ENCODE measurements around the gene C1QTNF2.
A peak's percentile ranks its signal among the peaks of the same experiment; 100 is the strongest.
"Not testable (repeated sequence)": the region's sequence is repeated elsewhere in the genome, so short reads cannot be mapped to it uniquely, and the experiment has no call there.

Gene C1QTNF2

DNA sequence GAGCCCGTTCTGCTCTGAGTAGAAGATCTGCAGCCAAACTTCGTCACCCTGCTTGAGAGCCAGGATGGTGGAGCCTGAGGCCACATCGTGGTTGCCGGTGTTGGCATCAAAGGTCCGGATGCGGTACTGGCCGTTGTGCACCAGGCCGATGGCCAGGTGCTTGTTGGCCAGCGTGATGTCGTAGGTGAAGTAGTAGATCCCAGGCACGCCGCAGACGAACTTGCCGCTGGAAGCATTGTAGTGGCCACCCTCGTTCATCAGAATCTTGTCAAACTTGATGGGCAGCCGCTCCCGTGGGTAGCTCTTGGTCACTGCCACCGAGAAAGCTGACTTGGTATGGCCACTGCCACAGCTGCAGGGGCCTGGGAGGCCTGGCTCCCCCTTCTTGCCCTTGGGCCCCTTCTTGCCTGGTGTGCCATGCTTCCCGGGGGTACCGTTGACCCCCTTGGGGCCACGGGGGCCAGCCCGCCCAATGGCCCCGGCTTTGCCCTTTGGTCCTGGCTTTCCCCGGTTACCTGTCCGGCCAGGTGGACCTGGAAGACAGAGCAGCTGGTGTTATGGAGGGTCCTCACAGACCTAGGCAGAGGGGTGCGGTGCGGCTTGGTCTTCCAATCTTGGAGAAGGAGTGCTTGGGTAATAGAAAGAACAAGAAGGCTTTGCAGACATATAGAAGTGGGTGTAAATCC lies 21.0 kb downstream of the C1QTNF2 start:
- no peak overlapping the region for H3K4me3 ChIP-seq (replicated peaks; ENCODE audit: low read depth, low read length)
- TF ChIP-seq, protein P1, sequence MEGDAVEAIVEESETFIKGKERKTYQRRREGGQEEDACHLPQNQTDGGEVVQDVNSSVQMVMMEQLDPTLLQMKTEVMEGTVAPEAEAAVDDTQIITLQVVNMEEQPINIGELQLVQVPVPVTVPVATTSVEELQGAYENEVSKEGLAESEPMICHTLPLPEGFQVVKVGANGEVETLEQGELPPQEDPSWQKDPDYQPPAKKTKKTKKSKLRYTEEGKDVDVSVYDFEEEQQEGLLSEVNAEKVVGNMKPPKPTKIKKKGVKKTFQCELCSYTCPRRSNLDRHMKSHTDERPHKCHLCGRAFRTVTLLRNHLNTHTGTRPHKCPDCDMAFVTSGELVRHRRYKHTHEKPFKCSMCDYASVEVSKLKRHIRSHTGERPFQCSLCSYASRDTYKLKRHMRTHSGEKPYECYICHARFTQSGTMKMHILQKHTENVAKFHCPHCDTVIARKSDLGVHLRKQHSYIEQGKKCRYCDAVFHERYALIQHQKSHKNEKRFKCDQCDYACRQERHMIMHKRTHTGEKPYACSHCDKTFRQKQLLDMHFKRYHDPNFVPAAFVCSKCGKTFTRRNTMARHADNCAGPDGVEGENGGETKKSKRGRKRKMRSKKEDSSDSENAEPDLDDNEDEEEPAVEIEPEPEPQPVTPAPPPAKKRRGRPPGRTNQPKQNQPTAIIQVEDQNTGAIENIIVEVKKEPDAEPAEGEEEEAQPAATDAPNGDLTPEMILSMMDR (IDR thresholded peaks at IDR 0.05; ENCODE audit: low read length, missing control alignments), result no peak
- DNase-seq (ENCODE audit: low read depth), result no peak

DNA sequence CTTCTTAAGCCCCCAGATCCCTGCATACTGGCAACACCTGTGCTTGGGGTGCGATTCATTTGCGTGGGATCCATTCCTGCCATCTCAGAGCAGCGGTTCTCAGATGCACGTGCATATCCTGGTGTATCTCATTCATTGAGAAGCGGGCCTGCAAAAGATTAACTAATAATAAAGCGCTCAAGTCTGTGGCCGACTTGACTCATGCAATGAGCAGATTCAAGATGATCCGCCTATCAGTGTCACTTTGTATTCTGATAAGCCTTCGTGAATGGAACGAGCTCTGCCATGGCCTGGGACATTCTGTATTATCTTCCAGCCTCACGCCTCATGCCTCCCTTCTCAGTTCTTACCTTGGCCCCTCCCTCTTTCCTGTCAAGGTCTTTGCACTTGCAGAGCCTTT lies 22.3 kb downstream of the C1QTNF2 start:
- no peak overlapping the region for H3K4me3 ChIP-seq (replicated peaks; ENCODE audit: low read depth, low read length)
- DNase-seq (ENCODE audit: low read depth), result no peak
- TF ChIP-seq, protein P1 (IDR thresholded peaks at IDR 0.05; ENCODE audit: low read length, missing control alignments), result no peak

DNA sequence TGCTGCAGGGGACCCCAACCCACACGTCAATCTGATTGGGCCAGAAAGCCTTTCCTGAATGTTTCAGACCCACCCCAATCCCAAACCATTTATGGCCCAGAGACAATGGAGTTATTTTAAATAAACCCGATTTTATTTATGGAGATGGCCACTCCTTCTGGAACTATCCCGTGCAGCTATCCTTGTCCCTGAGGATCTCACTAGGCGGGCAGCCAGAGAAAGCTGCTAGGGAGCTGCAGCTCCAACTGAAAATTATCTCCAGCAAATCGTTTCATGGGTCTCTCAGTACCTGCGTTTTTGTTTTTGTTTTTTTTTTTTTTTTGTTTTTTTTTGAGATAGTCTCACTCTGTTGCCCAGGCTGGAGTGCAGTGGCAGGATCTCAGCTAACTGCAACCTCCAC lies 23.0 kb downstream of the C1QTNF2 start:
- no peak overlapping the region for H3K4me3 ChIP-seq (replicated peaks; ENCODE audit: low read depth, low read length)
- no peak for DNase-seq (ENCODE audit: low read depth)
- TF ChIP-seq, protein P1 (IDR thresholded peaks at IDR 0.05; ENCODE audit: low read length, missing control alignments), result no peak

DNA sequence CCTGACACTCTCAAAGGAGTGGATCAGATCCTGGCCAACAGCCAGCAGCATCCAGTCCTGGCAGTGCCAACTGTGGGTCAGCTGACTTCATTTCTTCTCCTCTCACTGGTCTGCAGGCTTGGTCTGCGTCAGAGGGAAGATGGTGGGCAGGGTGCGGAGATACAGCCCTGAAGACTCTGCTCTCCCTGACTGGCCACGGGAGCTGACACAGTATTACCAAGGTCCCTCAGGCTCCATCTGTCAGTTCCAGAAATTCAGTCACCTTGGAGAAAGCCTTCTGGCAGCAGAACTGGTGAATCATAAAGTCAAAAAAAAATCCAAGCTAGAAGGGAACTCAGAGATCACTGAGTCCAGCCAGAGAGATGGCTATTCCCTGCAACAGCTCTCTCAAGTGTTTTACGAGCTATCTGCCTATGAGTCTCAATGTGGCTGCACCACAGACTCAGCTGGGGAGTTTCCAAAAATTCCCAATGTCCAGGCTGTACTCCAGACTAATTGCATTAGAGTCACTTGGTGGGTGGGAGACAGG lies 27.9 kb downstream of the C1QTNF2 start:
- TF ChIP-seq, protein P1 (IDR thresholded peaks at IDR 0.05; ENCODE audit: low read length, missing control alignments), result no peak
- H3K4me3 ChIP-seq (replicated peaks; ENCODE audit: low read depth, low read length), result no peak overlapping the region
- peak; percentile 14 for DNase-seq (ENCODE audit: low read depth)

DNA sequence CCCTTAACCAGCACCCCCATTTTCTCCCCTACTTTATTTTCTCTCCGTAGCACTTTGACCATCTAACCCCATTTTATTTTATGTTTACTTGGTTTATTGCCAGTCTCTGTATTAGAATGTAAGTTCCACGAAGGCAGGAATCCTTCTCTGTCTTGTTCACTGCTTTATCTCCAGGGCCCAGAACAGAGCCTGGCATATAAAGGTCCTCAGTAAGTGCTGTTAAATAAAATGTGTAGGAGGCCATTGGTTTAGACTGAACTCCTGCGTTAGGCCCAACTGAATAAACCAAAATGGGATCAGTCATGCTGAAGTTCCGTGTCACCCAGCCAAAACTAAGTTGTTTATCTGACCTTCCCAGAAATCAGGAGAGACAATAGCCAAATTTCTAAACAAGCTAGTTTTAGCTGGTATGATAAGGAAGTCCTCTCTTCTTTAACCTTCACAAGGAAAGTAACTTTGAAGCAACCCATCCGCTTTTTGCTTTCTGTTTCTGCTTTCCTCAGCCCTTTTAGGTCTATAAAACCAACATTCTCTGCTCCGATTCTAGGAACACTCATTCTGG lies 29.0 kb downstream of the C1QTNF2 start:
- TF ChIP-seq, protein P1 (IDR thresholded peaks at IDR 0.05; ENCODE audit: low read length, missing control alignments), result no peak
- no peak overlapping the region for H3K4me3 ChIP-seq (replicated peaks; ENCODE audit: low read depth, low read length)
- no peak for DNase-seq (ENCODE audit: low read depth)

DNA sequence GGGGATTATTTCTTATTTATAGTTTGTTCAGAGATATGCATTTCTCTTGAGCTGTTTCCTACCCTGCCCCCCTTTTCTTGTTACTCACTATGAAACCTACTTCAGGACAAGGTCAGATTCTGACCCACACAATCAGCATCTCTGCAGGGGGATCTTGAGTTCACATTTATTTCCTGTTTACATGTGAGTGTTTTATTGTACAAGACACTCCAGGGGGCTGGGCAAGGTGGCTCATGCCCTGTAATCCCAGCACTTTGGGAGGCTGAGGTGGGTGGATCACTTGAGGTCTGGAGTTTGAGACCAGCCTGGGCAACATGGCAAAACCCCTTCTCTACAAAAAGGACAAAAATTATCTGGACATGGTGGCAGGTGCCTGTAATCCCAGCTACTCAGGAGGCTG lies 29.9 kb downstream of the C1QTNF2 start:
- not testable (repeated sequence) for DNase-seq (ENCODE audit: low read depth); H3K4me3 ChIP-seq (replicated peaks; ENCODE audit: low read depth, low read length)

DNA sequence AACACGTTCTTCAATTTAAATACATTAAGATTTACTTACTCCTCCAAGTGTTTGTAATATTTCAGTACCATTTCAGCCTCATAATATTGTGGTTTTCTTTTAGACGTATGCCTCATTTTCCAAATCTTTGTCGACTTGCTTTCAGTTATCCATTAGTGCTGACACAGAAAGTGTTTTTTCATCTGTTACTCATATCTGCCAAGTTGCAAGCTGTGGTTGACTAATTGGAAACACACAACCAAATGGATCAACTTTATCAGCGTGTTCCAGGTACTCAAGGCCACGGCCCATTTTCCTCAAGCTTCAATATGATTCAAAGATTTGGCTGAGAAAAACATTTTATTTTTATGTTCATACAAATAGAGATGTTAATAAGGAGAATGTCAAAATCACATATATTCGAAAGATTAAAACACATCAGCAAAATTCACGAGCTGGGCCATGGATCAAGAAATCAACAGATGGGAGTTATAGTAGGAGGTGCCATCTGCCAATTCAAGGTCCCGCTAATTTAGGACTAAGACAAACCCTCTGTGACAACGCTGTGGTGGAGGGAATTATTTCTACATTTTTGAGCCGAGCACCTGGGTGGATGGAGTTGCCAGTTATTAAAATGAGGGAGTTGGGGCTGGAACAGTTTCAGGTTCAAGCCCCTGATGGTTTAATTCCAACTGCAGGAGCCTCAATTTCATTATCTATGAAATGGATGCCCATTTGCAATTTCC lies 30.9 kb downstream of the C1QTNF2 start:
- TF ChIP-seq, protein P1 (IDR thresholded peaks at IDR 0.05; ENCODE audit: low read length, missing control alignments), result no peak
- DNase-seq (ENCODE audit: low read depth), result no peak
- no peak overlapping the region for H3K4me3 ChIP-seq (replicated peaks; ENCODE audit: low read depth, low read length)

DNA sequence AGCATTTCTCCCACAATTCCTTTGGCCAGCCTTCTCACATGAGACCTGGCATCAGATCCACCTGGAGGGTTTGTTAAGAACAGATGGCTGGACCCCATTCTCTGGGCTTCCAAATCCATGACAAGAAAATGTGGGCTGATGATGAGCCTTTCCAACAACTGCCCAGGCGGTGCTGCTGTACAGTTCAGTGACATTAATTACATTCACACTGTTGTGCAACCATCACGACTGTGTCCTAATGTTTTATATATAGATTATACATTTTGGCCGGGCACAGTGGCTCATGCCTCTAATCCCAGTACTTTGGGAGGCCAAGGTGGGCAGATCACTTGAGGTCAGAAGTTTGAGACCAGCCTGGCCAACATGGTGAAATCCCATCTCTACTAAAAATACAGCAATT lies 35.7 kb downstream of the C1QTNF2 start:
- not testable (repeated sequence) for DNase-seq (ENCODE audit: low read depth); H3K4me3 ChIP-seq (replicated peaks; ENCODE audit: low read depth, low read length)
